K562 treated with DMSO at 1 percent for 12 hours (cell line): ENCODE results near the gene TSR3. TPM values are rescaled to one million over a fixed set of nuclear protein-coding genes. Genes with fewer than 3 reads are reported as not detected.

Source experiments
- total RNA-seq: library from RNA; unstranded; fragments of 300-600 nt; gene quantifications from 2 replicates; pipeline ENCODE4 v1.2.3, GENCODE V29; 2022; ENCODE audit not compliant: insufficient read depth

Gene TSR3
- 70.7 and 83.2 TPM in 2 replicates for total RNA-seq

GRCh38 chr16:1351582-1352362 is at the start of gene TSR3, which contains the start of gene GNPTG:
Gene TSR3 (minus strand): TSS chr16:1351878. CDS start chr16:1351804, 74 bp downstream.
Gene GNPTG (plus strand): TSS chr16:1351931. CDS start chr16:1351966, 35 bp downstream.

GRCh38 chr16:1333149-1333812 is 18.4 kb downstream of the TSR3 start, which contains the start of gene BAIAP3:
Gene BAIAP3 (plus strand): TSS chr16:1333645. CDS start chr16:1338550, 4,905 bp downstream.

GRCh38 chr16:1308977-1309885 is 42.4 kb downstream of the TSR3 start, which contains the start of gene UBE2I:
Gene UBE2I (plus strand): TSS chr16:1309636. CDS start chr16:1314031, 4,395 bp downstream.

Other genes starting within 250 kb of the TSR3 start
- 0.42 TPM in 1 of 2 replicates, not detected in the other for gene CACNA1H, start 198.8 kb downstream of the TSR3 start, total RNA-seq
- gene TPSG1, start 126.6 kb downstream of the TSR3 start, total RNA-seq, result not detected in 2 replicates
- not detected in 2 replicates for gene TPSB2, start 121.7 kb downstream of the TSR3 start, total RNA-seq
- gene TPSAB1, start 111.2 kb downstream of the TSR3 start, total RNA-seq, result not detected in 2 replicates
- gene TPSD1, start 95.8 kb downstream of the TSR3 start, total RNA-seq, result not detected in 2 replicates
- 59.0 and 74.5 TPM in 2 replicates for gene UBE2I, start 42.2 kb downstream of the TSR3 start, total RNA-seq
- 7.6 and 8.0 TPM in 2 replicates for gene BAIAP3, start 18.2 kb downstream of the TSR3 start, total RNA-seq
- 34.2 and 34.8 TPM in 2 replicates for gene GNPTG, start 53 bp upstream of the TSR3 start, total RNA-seq
- gene UNKL, start 62.8 kb upstream of the TSR3 start, total RNA-seq, result 8.7 and 22.3 TPM in 2 replicates
- 22.0 and 29.5 TPM in 2 replicates for gene UQCC4, start 68.9 kb upstream of the TSR3 start, total RNA-seq
- not detected in 2 replicates for gene PERCC1, start 79.2 kb upstream of the TSR3 start, total RNA-seq
- gene CCDC154, start 92.7 kb upstream of the TSR3 start, total RNA-seq, result 2.0 and 2.4 TPM in 2 replicates
- 93.1 and 166 TPM in 2 replicates for gene CLCN7, start 123.2 kb upstream of the TSR3 start, total RNA-seq
- gene PTX4, start 137.1 kb upstream of the TSR3 start, total RNA-seq, result not detected in 2 replicates
- gene TELO2, start 141.5 kb upstream of the TSR3 start, total RNA-seq, result 39.8 and 54.2 TPM in 2 replicates
- not detected in 2 replicates for gene TMEM204, start 181.8 kb upstream of the TSR3 start, total RNA-seq